GM13977 (cell line): ENCODE results near the gene RASSF4.

Experiments
- DNase-seq: peaks from one replicate; pipeline ENCODE4 v3.0.0; 2012; ENCODE audit warnings: low spot score
- in situ Hi-C: fragments of 300-500 bp; cut with MboI; formaldehyde crosslinking; loops from one replicate; pipeline ENCODE4 v1.12.0; 2022; ENCODE audit warnings: low sequenced_read_pairs, low pct_unique_long_range_greater_than_20kb, mixed read lengths, inconsistent platforms; ENCODE audit not compliant: unreplicated experiment
- TF ChIP-seq, protein P1 (sequence below): IDR thresholded peaks from 2 replicates; pipeline ENCODE4 v1.5.1; 2012; ENCODE audit warnings: mild to moderate bottlenecking, control low read depth; ENCODE audit not compliant: insufficient read depth; ENCODE audit errors: extremely low read depth, missing control alignments

Gene RASSF4

DNA sequence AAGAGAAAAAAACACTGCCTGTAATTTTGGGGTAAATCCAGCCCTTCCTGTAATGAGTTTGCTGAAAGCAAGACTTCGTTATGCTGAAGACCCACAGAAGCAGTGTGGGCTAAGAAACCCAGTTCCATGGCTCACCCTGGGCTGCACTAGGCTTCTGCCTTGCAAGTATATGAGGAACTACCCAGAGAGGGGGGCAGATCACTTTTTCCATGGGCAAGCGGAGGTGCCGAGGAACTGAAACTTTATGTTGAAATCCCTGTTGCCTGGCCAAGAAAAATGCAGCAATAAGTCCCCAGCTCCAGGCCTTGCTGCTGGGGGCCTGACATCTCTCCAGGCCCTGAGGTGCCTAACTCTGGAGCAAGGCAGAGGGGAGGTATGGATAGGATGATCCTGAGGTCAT, 8.5 kb downstream of the RASSF4 start:
- TF ChIP-seq, protein P1, sequence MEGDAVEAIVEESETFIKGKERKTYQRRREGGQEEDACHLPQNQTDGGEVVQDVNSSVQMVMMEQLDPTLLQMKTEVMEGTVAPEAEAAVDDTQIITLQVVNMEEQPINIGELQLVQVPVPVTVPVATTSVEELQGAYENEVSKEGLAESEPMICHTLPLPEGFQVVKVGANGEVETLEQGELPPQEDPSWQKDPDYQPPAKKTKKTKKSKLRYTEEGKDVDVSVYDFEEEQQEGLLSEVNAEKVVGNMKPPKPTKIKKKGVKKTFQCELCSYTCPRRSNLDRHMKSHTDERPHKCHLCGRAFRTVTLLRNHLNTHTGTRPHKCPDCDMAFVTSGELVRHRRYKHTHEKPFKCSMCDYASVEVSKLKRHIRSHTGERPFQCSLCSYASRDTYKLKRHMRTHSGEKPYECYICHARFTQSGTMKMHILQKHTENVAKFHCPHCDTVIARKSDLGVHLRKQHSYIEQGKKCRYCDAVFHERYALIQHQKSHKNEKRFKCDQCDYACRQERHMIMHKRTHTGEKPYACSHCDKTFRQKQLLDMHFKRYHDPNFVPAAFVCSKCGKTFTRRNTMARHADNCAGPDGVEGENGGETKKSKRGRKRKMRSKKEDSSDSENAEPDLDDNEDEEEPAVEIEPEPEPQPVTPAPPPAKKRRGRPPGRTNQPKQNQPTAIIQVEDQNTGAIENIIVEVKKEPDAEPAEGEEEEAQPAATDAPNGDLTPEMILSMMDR: no peak
- no peak for DNase-seq
- in situ Hi-C loops: no loop called here

GRCh38 chr10:44968500-44969400, 9.1 kb downstream of the RASSF4 start:
- in situ Hi-C loops: no loop called here
- DNase-seq: no peak
- TF ChIP-seq, protein P1: no peak

- in situ Hi-C loops: no loop called here
- DNase-seq: no peak
- TF ChIP-seq, protein P1: no peak
Measured at GRCh38 chr10:44969854-44970253, 10.3 kb downstream of the RASSF4 start.

DNA sequence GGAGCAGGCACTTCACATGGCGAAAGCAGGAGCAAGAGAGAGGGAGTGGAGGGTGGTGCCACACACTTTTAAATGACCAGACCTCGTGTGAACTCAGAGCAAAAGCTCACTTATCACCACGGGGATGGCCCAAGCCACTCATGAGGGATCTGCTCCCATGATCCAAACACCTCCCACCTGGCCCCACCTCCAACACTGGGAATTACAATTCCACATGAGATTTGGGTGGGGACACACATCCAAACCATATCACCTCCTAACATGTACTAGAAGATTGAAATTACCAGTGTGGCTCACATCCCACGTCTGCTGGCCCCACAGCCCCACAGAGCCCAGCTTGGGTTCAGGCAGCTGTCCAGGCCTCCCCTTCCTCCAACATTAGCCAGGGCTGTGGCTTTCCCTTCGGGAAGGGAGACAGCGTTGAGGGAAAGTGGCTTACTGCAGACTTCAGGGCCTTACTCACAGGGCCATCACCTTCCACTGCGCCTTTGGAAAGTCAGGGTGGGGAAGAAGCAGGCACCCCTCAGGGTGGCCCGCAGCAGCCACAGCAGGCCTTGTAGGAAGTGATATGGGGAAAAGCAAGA, 11.3 kb downstream of the RASSF4 start:
- in situ Hi-C loops: no loop called here
- TF ChIP-seq, protein P1: no peak
- DNase-seq: no peak

GRCh38 chr10:44971434-44971833, 11.8 kb downstream of the RASSF4 start:
- in situ Hi-C loops: no loop called here
- TF ChIP-seq, protein P1: no peak
- DNase-seq: no peak

- TF ChIP-seq, protein P1: no peak
- DNase-seq: no peak
- in situ Hi-C loops: no loop called here
Measured at GRCh38 chr10:44971935-44972757, 12.5 kb downstream of the RASSF4 start.
